Activated T-cell treated with anti-CD3 and anti-CD28 coated beads for 1 hour (primary cell): ENCODE data around the gene MBP.
"Not testable (repeated sequence)": the region's sequence is repeated elsewhere in the genome, so short reads cannot be mapped to it uniquely, and the experiment has no call there.

Experiments
- DNase-seq: peaks from one replicate; pipeline ENCODE4 v3.0.0-alpha.2; 2020; ENCODE audit warnings: low read depth

Gene MBP

GRCh38 chr18:77022116-77022515 lies 110.5 kb downstream of the MBP start:
- DNase-seq, result no peak

- not testable (repeated sequence) for DNase-seq
Measured at GRCh38 chr18:77021478-77021877, 111.1 kb downstream of the MBP start.

- no peak for DNase-seq
Measured at GRCh38 chr18:77021075-77021474, 111.5 kb downstream of the MBP start.

- DNase-seq, result no peak
Measured at GRCh38 chr18:77020561-77020960, 112.0 kb downstream of the MBP start.

- no peak for DNase-seq
Measured at GRCh38 chr18:77019641-77020040, 112.9 kb downstream of the MBP start.

- not testable (repeated sequence) for DNase-seq
Measured at GRCh38 chr18:77018650-77019049, 113.9 kb downstream of the MBP start.

GRCh38 chr18:77017355-77017754 lies 115.2 kb downstream of the MBP start:
- no peak for DNase-seq

- no peak for DNase-seq
Measured at GRCh38 chr18:77016936-77017335, 115.6 kb downstream of the MBP start.

- no peak for DNase-seq
Measured at GRCh38 chr18:77015771-77016710, 116.5 kb downstream of the MBP start.

GRCh38 chr18:77015169-77015568 lies 117.4 kb downstream of the MBP start:
- DNase-seq, result no peak

GRCh38 chr18:77014538-77014937 lies 118.0 kb downstream of the MBP start:
- DNase-seq, result no peak

GRCh38 chr18:77013811-77014521 lies 118.6 kb downstream of the MBP start:
- DNase-seq, result no peak

- no peak for DNase-seq
Measured at GRCh38 chr18:77012806-77013541, 119.6 kb downstream of the MBP start.

GRCh38 chr18:77012120-77012519 lies 120.5 kb downstream of the MBP start:
- DNase-seq, result no peak

- no peak for DNase-seq
Measured at GRCh38 chr18:77009675-77010074, 122.9 kb downstream of the MBP start.

GRCh38 chr18:77008576-77009315 lies 123.8 kb downstream of the MBP start:
- no peak for DNase-seq

- no peak for DNase-seq
Measured at GRCh38 chr18:77008006-77008405, 124.6 kb downstream of the MBP start.

GRCh38 chr18:77007251-77007650 lies 125.3 kb downstream of the MBP start:
- no peak for DNase-seq

- DNase-seq, result no peak
Measured at GRCh38 chr18:77006305-77007175, 126.0 kb downstream of the MBP start.

- no peak for DNase-seq
Measured at GRCh38 chr18:77005651-77006195, 126.9 kb downstream of the MBP start.
